Measurements from ENCODE around the gene HSBP1L1. TPM values are rescaled to one million over a fixed set of nuclear protein-coding genes. Genes with fewer than 3 reads are reported as not detected.

Gene HSBP1L1
- total RNA-seq, 1 donor from 2014 or later, result 28.2 TPM

DNA sequence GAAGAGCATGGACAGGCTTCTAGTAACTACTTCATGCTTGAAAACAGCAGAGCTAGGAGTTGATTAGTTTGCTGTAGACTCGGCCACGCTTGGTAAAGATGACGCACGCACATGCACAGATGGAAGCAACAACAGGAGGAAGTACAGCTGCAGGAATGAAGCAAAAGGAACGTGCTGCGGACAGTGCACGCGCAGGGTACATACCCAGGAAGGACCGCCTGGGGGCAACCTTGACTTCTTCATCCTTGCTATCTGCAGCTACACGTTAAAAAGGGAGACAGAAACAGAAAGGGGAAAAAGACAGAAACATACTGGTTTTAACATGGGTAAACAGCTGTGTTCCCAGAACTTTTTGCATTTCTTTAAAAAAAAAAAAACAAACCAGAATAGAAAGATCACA, 30.7 kb upstream of the HSBP1L1 start:
- Histone ChIP-seq H3K4me3 (ENCODE audit: low read depth, low read length) (no peak overlapping the region), H3K27me3 (ENCODE audit: control insufficient read depth, insufficient read depth, low read length) (no peaks in the 10 kb centered on the region), H3K36me3 (ENCODE audit: control insufficient read depth, insufficient read depth, low read length) (peaks cover 16% of the 10 kb centered on the region)
- TF ChIP-seq, protein P1, sequence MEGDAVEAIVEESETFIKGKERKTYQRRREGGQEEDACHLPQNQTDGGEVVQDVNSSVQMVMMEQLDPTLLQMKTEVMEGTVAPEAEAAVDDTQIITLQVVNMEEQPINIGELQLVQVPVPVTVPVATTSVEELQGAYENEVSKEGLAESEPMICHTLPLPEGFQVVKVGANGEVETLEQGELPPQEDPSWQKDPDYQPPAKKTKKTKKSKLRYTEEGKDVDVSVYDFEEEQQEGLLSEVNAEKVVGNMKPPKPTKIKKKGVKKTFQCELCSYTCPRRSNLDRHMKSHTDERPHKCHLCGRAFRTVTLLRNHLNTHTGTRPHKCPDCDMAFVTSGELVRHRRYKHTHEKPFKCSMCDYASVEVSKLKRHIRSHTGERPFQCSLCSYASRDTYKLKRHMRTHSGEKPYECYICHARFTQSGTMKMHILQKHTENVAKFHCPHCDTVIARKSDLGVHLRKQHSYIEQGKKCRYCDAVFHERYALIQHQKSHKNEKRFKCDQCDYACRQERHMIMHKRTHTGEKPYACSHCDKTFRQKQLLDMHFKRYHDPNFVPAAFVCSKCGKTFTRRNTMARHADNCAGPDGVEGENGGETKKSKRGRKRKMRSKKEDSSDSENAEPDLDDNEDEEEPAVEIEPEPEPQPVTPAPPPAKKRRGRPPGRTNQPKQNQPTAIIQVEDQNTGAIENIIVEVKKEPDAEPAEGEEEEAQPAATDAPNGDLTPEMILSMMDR (IDR thresholded peaks at IDR 0.05; ENCODE audit: insufficient read depth, low read length, severe bottlenecking), result no peak
- FAIRE-seq (no peak), DNase-seq (ENCODE audit: low read depth) (no peak)

DNA sequence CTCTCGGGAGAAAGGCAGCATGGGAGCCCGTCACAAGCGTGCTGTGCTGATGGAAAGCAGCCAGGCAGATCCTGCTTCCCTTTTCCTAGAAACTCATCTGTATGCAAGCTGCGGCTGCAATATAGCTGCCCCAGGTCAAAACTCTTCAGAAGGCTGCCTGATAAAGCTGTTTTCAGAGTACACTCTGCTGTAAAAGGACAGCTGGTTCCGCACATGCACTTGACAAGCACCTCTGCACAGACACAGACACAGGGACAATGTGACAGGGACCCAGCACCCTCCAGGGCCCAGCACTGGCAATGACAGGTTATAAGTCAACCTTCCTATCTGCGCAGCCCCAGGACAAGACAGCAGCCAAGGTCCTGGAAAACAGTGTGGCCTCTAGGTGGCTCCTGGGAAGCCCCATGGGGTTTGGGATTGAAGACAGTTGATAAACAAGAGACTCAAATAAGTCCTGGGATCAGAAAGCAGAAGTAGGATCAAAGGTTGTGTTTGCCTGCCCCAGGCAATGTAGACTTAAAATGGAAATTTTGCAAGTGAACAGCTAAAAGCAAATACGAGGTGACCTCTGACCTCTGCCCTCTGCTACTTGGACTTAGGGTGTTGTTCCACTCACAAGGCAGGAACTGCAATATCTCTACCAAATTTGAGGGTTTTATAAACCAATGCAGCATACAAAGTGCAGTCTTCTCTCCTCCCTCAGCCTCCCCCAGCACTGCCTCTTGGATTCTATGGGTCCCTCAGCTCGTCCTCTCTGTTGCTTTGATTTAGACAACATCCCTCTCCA, 29.9 kb upstream of the HSBP1L1 start:
- TF ChIP-seq, protein P1 (IDR thresholded peaks at IDR 0.05; ENCODE audit: insufficient read depth, low read length, severe bottlenecking), result no peak
- H3K27me3 ChIP-seq (ENCODE audit: control insufficient read depth, insufficient read depth, low read length), result no peaks in the 10 kb centered on the region
- H3K4me3 ChIP-seq (ENCODE audit: low read depth, low read length), result no peak overlapping the region
- FAIRE-seq, result no peak
- DNase-seq (ENCODE audit: low read depth), result no peak
- peaks cover 16% of the 10 kb centered on the region for H3K36me3 ChIP-seq (ENCODE audit: control insufficient read depth, insufficient read depth, low read length)

DNA sequence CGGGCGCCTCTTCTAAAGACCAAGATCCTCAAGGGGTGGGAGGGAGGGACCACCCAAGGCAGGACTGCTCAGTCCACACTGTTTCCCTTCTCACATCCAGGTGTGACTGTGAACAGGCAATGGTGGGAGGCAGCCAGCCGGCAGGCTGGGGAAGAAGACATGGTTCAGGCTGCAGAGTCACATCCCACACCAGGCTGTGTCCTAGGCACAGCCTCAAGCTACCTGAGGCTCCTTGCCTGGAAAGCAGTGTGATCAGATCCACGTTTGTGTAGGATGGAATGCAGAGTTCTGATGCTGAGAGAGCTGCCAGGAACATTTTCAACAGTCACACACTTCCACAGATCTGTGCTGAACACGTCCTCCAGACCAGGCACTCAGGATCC, 29.4 kb upstream of the HSBP1L1 start:
- Histone ChIP-seq H3K36me3 (ENCODE audit: control insufficient read depth, insufficient read depth, low read length) (peaks cover 16% of the 10 kb centered on the region), H3K4me3 (ENCODE audit: low read depth, low read length) (no peak overlapping the region), H3K27me3 (ENCODE audit: control insufficient read depth, insufficient read depth, low read length) (no peaks in the 10 kb centered on the region)
- DNase-seq (ENCODE audit: low read depth), result no peak
- FAIRE-seq, result no peak
- TF ChIP-seq, protein P1 (IDR thresholded peaks at IDR 0.05; ENCODE audit: insufficient read depth, low read length, severe bottlenecking), result no peak

DNA sequence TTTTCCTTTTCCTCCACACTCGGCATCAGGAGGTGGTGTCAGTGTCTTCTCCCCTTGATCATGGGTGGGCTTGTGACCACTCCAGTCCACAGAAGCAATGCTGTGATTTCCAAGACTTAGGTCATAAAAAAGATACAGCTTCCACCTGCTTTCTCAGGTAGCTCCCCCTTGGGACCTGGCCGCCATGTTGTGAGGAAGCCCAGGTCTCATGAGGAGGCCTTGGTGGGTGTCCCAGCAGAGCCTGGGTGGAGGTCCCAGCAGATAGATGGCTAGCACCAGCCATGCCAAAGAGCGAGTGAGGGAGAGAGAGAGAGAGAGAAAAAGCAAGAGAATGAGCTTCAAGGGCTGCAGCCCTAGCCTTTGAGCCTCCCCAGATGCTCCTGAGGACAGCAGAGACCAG, 28.9 kb upstream of the HSBP1L1 start:
- Histone ChIP-seq H3K36me3 (ENCODE audit: control insufficient read depth, insufficient read depth, low read length) (peaks cover 17% of the 10 kb centered on the region), H3K4me3 (ENCODE audit: low read depth, low read length) (no peak overlapping the region), H3K27me3 (ENCODE audit: control insufficient read depth, insufficient read depth, low read length) (no peaks in the 10 kb centered on the region)
- DNase-seq (ENCODE audit: low read depth), result no peak
- TF ChIP-seq, protein P1 (IDR thresholded peaks at IDR 0.05; ENCODE audit: insufficient read depth, low read length, severe bottlenecking), result no peak
- FAIRE-seq, result no peak

GRCh38 chr18:79935925-79936324, 28.5 kb upstream of the HSBP1L1 start:
- Histone ChIP-seq H3K27me3 (ENCODE audit: control insufficient read depth, insufficient read depth, low read length) (no peaks in the 10 kb centered on the region), H3K4me3 (ENCODE audit: low read depth, low read length) (no peak overlapping the region), H3K36me3 (ENCODE audit: control insufficient read depth, insufficient read depth, low read length) (peaks cover 20% of the 10 kb centered on the region)
- FAIRE-seq (no peak), DNase-seq (ENCODE audit: low read depth) (no peak)
- TF ChIP-seq, protein P1 (IDR thresholded peaks at IDR 0.05; ENCODE audit: insufficient read depth, low read length, severe bottlenecking), result no peak

DNA sequence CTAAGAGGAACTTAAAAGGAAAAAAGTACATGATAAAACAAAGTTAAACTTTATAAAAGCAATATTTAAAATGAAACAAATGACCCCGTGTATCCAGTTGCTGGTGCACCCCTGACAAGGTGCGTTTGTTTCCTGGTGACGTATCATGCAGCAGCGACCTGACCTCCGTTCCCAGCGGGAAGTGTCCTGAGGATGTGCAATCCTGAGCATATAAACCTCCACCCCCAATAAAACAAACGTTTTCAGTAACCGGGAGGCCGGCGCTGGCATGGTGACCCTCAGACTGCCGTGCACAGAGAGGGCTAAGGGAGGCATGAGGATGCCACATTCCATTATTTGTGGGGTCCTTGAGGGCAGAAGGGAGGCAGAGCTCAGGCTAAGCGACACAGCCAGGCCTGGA, 27.8 kb upstream of the HSBP1L1 start:
- TF ChIP-seq, protein P1 (IDR thresholded peaks at IDR 0.05; ENCODE audit: insufficient read depth, low read length, severe bottlenecking), result no peak
- Histone ChIP-seq H3K27me3 (ENCODE audit: control insufficient read depth, insufficient read depth, low read length) (no peaks in the 10 kb centered on the region), H3K36me3 (ENCODE audit: control insufficient read depth, insufficient read depth, low read length) (peaks cover 21% of the 10 kb centered on the region), H3K4me3 (ENCODE audit: low read depth, low read length) (no peak overlapping the region)
- no peak for DNase-seq (ENCODE audit: low read depth)
- FAIRE-seq, result no peak

All from bronchial epithelial cell (primary cell).